ENCODE results near the gene ZRANB3.

The ZRANB3 gene

GRCh38 chr2:135163306-135163705, 367.7 kb downstream of the ZRANB3 start:
- no peak for DNase-seq (ENCODE audit: low read depth)
- TF ChIP-seq, protein P1, sequence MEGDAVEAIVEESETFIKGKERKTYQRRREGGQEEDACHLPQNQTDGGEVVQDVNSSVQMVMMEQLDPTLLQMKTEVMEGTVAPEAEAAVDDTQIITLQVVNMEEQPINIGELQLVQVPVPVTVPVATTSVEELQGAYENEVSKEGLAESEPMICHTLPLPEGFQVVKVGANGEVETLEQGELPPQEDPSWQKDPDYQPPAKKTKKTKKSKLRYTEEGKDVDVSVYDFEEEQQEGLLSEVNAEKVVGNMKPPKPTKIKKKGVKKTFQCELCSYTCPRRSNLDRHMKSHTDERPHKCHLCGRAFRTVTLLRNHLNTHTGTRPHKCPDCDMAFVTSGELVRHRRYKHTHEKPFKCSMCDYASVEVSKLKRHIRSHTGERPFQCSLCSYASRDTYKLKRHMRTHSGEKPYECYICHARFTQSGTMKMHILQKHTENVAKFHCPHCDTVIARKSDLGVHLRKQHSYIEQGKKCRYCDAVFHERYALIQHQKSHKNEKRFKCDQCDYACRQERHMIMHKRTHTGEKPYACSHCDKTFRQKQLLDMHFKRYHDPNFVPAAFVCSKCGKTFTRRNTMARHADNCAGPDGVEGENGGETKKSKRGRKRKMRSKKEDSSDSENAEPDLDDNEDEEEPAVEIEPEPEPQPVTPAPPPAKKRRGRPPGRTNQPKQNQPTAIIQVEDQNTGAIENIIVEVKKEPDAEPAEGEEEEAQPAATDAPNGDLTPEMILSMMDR (conservative IDR thresholded peaks at IDR 0.05; ENCODE audit: low read depth, low read length): no peak
- H3K4me3 ChIP-seq (ENCODE audit: low read length): no peak overlapping the region

GRCh38 chr2:135162786-135163185, 368.2 kb downstream of the ZRANB3 start:
- DNase-seq (ENCODE audit: low read depth): no peak
- TF ChIP-seq, protein P1 (conservative IDR thresholded peaks at IDR 0.05; ENCODE audit: low read depth, low read length): no peak
- no peak overlapping the region for H3K4me3 ChIP-seq (ENCODE audit: low read length)

- DNase-seq (ENCODE audit: low read depth): no peak
Measured at GRCh38 chr2:135162377-135162776, 368.6 kb downstream of the ZRANB3 start.

GRCh38 chr2:135159191-135159590, 371.8 kb downstream of the ZRANB3 start:
- TF ChIP-seq, protein P1 (conservative IDR thresholded peaks at IDR 0.05; ENCODE audit: low read depth, low read length): no peak
- no peak overlapping the region for H3K4me3 ChIP-seq (ENCODE audit: low read length)
- DNase-seq (ENCODE audit: low read depth): no peak

More at GRCh38 chr2:135162377-135162776, 368.6 kb downstream of the ZRANB3 start:
- H3K4me3 ChIP-seq (ENCODE audit: low read length): no peak overlapping the region
- TF ChIP-seq, protein P1 (conservative IDR thresholded peaks at IDR 0.05; ENCODE audit: low read depth, low read length): no peak

DNA sequence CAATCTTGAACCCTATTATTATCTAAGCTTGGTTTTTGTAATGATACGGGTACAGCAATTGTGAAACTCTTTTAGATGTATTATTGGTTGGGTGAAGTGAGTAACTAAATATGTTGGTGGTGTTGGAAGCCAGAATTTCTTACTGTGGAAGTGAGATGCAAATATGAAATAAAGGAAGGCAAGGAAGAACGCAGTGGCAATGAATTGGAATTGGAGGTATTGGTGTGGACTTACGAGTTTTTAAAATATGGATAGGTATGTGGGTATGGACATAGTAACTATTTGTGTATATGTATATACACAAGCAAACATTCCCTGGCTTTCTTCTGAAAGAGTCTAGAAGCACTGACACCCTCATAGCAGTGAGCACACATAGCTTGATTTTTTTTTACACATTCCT, 373.2 kb downstream of the ZRANB3 start:
- no peak for DNase-seq (ENCODE audit: low read depth)
- TF ChIP-seq, protein P1 (conservative IDR thresholded peaks at IDR 0.05; ENCODE audit: low read depth, low read length): no peak

GRCh38 chr2:135154962-135155361, 376.1 kb downstream of the ZRANB3 start:
- TF ChIP-seq, protein P1 (conservative IDR thresholded peaks at IDR 0.05; ENCODE audit: low read depth, low read length): no peak
- DNase-seq (ENCODE audit: low read depth): no peak
- no peak overlapping the region for H3K4me3 ChIP-seq (ENCODE audit: low read length)

More for the DNA sequence above, 373.2 kb downstream of the ZRANB3 start:
- no peak overlapping the region for H3K4me3 ChIP-seq (ENCODE audit: low read length)

DNA sequence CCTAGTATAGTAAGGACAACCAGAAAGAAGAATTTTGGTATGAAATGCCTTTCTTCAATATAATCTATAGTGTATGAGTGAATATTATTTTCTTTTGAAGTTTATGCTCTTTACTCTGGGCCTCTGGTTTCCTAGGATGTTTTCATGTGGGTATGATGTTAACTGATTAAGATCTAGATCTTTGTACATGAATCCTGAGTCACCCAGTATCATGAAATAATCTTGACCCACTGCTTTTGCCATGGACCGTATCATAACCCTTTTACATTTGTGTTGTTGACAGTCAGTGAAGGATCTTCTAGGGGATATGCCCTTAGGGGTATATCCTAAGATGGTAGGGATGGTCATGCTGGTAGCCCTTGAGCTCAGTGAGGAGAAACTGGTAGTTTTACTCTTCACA, 378.7 kb downstream of the ZRANB3 start:
- DNase-seq (ENCODE audit: low read depth): no peak
- no peak overlapping the region for H3K4me3 ChIP-seq (ENCODE audit: low read length)
- TF ChIP-seq, protein P1 (conservative IDR thresholded peaks at IDR 0.05; ENCODE audit: low read depth, low read length): no peak

Data from retinal pigment epithelial cell (primary cell).